Measurements from ENCODE around the gene USP4.

DNA sequence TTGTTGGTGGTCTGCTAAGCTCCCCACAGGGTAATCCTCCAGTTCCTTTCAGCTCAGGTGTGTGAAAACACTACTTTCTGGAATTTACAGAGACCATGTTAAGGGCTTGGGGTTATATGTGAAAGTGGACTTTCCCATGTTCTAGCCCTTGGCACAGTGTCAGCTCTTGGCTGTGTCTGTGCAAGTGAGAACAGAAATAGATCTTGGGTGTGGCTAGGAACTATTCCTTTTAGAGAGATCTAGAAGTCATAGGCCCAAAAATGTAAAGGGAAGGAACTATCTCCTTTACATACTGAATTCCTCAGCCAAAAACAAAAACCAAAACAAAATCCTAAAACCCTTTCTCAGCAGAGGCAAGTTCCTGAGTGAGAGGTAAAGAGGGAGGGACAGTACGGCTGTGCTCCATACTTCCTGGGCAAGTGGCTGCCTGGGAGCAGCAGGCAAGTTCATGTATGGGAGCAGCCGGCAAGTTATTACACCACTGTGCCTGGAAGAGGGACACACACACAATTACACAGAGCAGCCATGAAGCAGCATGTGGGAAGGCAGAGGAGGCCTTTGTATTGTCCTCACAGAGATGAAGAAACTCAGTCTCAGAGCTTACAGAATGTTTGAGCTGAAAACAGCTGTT, 43.0 kb downstream of the USP4 start:
- TF ChIP-seq EZH2phosphoT487 (IDR thresholded peaks at IDR 0.05; ENCODE audit: unreplicated experiment) (no peak), CTCF (conservative IDR thresholded peaks at IDR 0.05; ENCODE audit: low read depth in 2 of 2) (no peak), JUNB (IDR thresholded peaks at IDR 0.05; ENCODE audit: unreplicated experiment) (no peak), CREB1 (CRISPR knock-in tag; IDR thresholded peaks at IDR 0.05; ENCODE audit: low read depth) (no peak), POLR2AphosphoS5 (IDR thresholded peaks at IDR 0.05; ENCODE audit: low read depth) (no peak), EZH2 (IDR thresholded peaks at IDR 0.05; ENCODE audit: low read depth, unreplicated experiment) (no peak)
- TF ChIP-seq, protein P1, sequence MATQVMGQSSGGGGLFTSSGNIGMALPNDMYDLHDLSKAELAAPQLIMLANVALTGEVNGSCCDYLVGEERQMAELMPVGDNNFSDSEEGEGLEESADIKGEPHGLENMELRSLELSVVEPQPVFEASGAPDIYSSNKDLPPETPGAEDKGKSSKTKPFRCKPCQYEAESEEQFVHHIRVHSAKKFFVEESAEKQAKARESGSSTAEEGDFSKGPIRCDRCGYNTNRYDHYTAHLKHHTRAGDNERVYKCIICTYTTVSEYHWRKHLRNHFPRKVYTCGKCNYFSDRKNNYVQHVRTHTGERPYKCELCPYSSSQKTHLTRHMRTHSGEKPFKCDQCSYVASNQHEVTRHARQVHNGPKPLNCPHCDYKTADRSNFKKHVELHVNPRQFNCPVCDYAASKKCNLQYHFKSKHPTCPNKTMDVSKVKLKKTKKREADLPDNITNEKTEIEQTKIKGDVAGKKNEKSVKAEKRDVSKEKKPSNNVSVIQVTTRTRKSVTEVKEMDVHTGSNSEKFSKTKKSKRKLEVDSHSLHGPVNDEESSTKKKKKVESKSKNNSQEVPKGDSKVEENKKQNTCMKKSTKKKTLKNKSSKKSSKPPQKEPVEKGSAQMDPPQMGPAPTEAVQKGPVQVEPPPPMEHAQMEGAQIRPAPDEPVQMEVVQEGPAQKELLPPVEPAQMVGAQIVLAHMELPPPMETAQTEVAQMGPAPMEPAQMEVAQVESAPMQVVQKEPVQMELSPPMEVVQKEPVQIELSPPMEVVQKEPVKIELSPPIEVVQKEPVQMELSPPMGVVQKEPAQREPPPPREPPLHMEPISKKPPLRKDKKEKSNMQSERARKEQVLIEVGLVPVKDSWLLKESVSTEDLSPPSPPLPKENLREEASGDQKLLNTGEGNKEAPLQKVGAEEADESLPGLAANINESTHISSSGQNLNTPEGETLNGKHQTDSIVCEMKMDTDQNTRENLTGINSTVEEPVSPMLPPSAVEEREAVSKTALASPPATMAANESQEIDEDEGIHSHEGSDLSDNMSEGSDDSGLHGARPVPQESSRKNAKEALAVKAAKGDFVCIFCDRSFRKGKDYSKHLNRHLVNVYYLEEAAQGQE (IDR thresholded peaks at IDR 0.05; ENCODE audit: unreplicated experiment), result no peak

Measured in GM23338 (cell line).